ENCODE measurements around the gene CHCHD5.
"Not testable (repeated sequence)": the region's sequence is repeated elsewhere in the genome, so short reads cannot be mapped to it uniquely, and the experiment has no call there.

The CHCHD5 gene

GRCh38 chr2:112584134-112584890 is at the start of gene CHCHD5:
TSS of gene CHCHD5 (plus strand) at chr2:112584609. CDS start at chr2:112584648, 39 bp downstream.
- DNase-seq (ENCODE audit: low read depth): peak; percentile 89

GRCh38 chr2:112534826-112535225 is 49.6 kb upstream of the CHCHD5 start:
- DNase-seq (ENCODE audit: low read depth): no peak

- DNase-seq (ENCODE audit: low read depth): not testable (repeated sequence)
Measured at GRCh38 chr2:112536665-112537064, 47.7 kb upstream of the CHCHD5 start.

- DNase-seq (ENCODE audit: low read depth): no peak
Measured at GRCh38 chr2:112539306-112539705, 45.1 kb upstream of the CHCHD5 start.

GRCh38 chr2:112540906-112541305 is 43.5 kb upstream of the CHCHD5 start:
- DNase-seq (ENCODE audit: low read depth): no peak

GRCh38 chr2:112541315-112542122 is 42.9 kb upstream of the CHCHD5 start:
- DNase-seq (ENCODE audit: low read depth): peak; percentile 66

- peak; percentile 70 for DNase-seq (ENCODE audit: low read depth)
Measured at GRCh38 chr2:112542123-112542983, 42.1 kb upstream of the CHCHD5 start, which contains the start of gene POLR1B. TSS of gene POLR1B (plus strand) at chr2:112542465. CDS start at chr2:112542495, 30 bp downstream.

GRCh38 chr2:112542984-112543661 is 41.3 kb upstream of the CHCHD5 start:
- no peak for DNase-seq (ENCODE audit: low read depth)

GRCh38 chr2:112547333-112547732 is 37.1 kb upstream of the CHCHD5 start:
- no peak for DNase-seq (ENCODE audit: low read depth)

- DNase-seq (ENCODE audit: low read depth): no peak
Measured at GRCh38 chr2:112548980-112549379, 35.4 kb upstream of the CHCHD5 start.

- DNase-seq (ENCODE audit: low read depth): no peak
Measured at GRCh38 chr2:112566104-112566503, 18.3 kb upstream of the CHCHD5 start.

- not testable (repeated sequence) for DNase-seq (ENCODE audit: low read depth)
Measured at GRCh38 chr2:112566508-112566907, 17.9 kb upstream of the CHCHD5 start.

- no peak for DNase-seq (ENCODE audit: low read depth)
Measured at GRCh38 chr2:112572005-112572404, 12.4 kb upstream of the CHCHD5 start.

GRCh38 chr2:112577756-112578155 is 6.7 kb upstream of the CHCHD5 start:
- no peak for DNase-seq (ENCODE audit: low read depth)

- DNase-seq (ENCODE audit: low read depth): no peak
Measured at GRCh38 chr2:112579241-112579640, 5.2 kb upstream of the CHCHD5 start.

GRCh38 chr2:112580084-112580483 is 4.3 kb upstream of the CHCHD5 start:
- no peak for DNase-seq (ENCODE audit: low read depth)

- peak; percentile 5 for DNase-seq (ENCODE audit: low read depth)
Measured at GRCh38 chr2:112582314-112582746, 2.1 kb upstream of the CHCHD5 start.

- DNase-seq (ENCODE audit: low read depth): no peak
Measured at GRCh38 chr2:112583497-112584133, 794 bp upstream of the CHCHD5 start.

- DNase-seq (ENCODE audit: low read depth): no peak
Measured at GRCh38 chr2:112584891-112585250, 462 bp downstream of the CHCHD5 start.

- DNase-seq (ENCODE audit: low read depth): no peak
Measured at GRCh38 chr2:112585400-112585799, 991 bp downstream of the CHCHD5 start.

GRCh38 chr2:112585873-112586464 is 1.6 kb downstream of the CHCHD5 start:
- DNase-seq (ENCODE audit: low read depth): no peak
